RWPE2 (cell line): ENCODE measurements around the gene CNGA2.

Source experiments
- ATAC-seq: fragments of 200-7000 bp; cut with Tn5 transposase; 3 replicates; pipeline ENCODE4 v1.9.1; 2021; ENCODE audit warnings: low read depth
- DNase-seq: peaks from one replicate; pipeline ENCODE4 v3.0.0-alpha.2; 2020; ENCODE audit warnings: low spot score
- H3K27ac ChIP-seq: fragments of 450-650 bp; 2 replicates; pipeline ENCODE4 v1.5.1; 2017; ENCODE audit warnings: mild to moderate bottlenecking; ENCODE audit not compliant: poor library complexity, severe bottlenecking
- H3K27me3 ChIP-seq: fragments of 250-450 bp; sonication (Bioruptor Pico); 2 replicates; pipeline ENCODE4 v1.5.1; 2021; ENCODE audit warnings: mild to moderate bottlenecking, moderate library complexity; ENCODE audit not compliant: insufficient read depth, poor library complexity, severe bottlenecking
- H3K36me3 ChIP-seq: fragments of 250-450 bp; sonication (Bioruptor Pico); 2 replicates; pipeline ENCODE4 v1.5.1; 2020; ENCODE audit warnings: low read depth, mild to moderate bottlenecking, moderate library complexity
- H3K4me1 ChIP-seq: fragments of 250-450 bp; sonication (Bioruptor Pico); 2 replicates; pipeline ENCODE4 v1.5.1; 2021; ENCODE audit warnings: mild to moderate bottlenecking, moderate library complexity; ENCODE audit not compliant: insufficient read depth, poor library complexity, severe bottlenecking
- H3K4me3 ChIP-seq: fragments of 250-450 bp; sonication (Bioruptor Pico); 2 replicates; pipeline ENCODE4 v1.5.1; 2021; ENCODE audit warnings: mild to moderate bottlenecking, moderate library complexity; ENCODE audit not compliant: severe bottlenecking
- H3K9me3 ChIP-seq: fragments of 250-450 bp; sonication (Bioruptor Pico); 2 replicates; pipeline ENCODE4 v1.5.1; 2021; ENCODE audit warnings: mild to moderate bottlenecking, moderate library complexity; ENCODE audit not compliant: severe bottlenecking
- CTCF ChIP-seq: fragments of 450-650 bp; IDR thresholded peaks from one replicate; pipeline ENCODE4 v1.5.1; 2017; ENCODE audit warnings: mild to moderate bottlenecking, moderate library complexity; ENCODE audit not compliant: poor library complexity, severe bottlenecking

The CNGA2 gene

DNA sequence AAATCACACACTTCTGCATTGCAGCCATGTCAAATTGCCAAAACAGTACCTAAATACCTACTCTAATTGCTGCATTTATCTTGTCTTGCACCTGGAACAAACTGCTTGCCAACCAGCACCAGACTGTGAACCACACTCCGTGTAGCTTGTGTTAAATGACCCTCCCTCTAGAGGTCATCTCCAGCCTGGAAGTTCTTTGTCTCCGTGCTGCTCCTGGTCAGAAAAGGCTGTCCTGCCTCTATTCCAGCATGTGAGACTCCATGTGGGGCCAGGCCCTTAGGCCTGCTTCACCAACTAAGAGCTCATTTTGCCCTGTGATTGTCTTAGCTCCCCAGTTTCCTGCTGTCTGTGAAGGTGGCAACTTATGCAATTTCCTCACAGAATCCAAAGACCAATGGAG lies 28.3 kb downstream of the CNGA2 start:
- no peak overlapping the region for H3K27ac ChIP-seq
- ATAC-seq (no peak), DNase-seq (no peak)
- no peaks in the 10 kb centered on the region for H3K27me3 ChIP-seq
- no peak overlapping the region for H3K4me3 ChIP-seq
- H3K4me1 ChIP-seq = no peaks in the 10 kb centered on the region
- TF ChIP-seq CTCF = no peak
- H3K36me3 ChIP-seq = no peaks in the 10 kb centered on the region
- no peaks in the 10 kb centered on the region for H3K9me3 ChIP-seq

- H3K27ac ChIP-seq = no peak overlapping the region
- ATAC-seq (no peak), DNase-seq (no peak)
- H3K9me3 ChIP-seq = no peaks in the 10 kb centered on the region
- no peaks in the 10 kb centered on the region for H3K4me1 ChIP-seq
- no peak for TF ChIP-seq CTCF
- no peak overlapping the region for H3K4me3 ChIP-seq
- no peaks in the 10 kb centered on the region for H3K27me3 ChIP-seq
- no peaks in the 10 kb centered on the region for H3K36me3 ChIP-seq
Observed at GRCh38 chrX:151763711-151764110, 29.2 kb downstream of the CNGA2 start.

DNA sequence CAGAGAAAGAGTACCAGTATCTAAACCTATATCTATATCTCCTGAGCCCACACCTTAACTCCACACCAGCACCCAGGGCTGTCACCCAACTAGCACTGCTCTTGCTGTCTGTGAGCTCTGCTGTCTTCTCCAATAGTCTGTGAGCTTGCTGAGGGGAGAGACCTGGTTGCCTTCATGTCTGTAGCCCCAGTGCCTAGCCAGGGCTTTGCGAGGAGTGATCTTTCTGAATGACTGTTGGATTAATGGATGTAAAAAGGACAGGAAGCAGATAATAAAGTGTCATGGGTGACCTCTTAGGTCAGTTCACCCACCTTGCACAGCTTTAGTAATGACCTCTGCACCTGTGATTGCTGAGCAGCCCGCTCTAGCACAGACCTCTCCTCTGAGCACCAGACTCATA lies 30.5 kb downstream of the CNGA2 start:
- no peak for TF ChIP-seq CTCF
- Histone ChIP-seq H3K4me1 (no peaks in the 10 kb centered on the region), H3K36me3 (no peaks in the 10 kb centered on the region), H3K4me3 (no peak overlapping the region), H3K9me3 (no peaks in the 10 kb centered on the region), H3K27ac (no peak overlapping the region), H3K27me3 (no peaks in the 10 kb centered on the region)
- ATAC-seq = no peak
- DNase-seq = no peak

- no peak for ATAC-seq
- H3K27me3 ChIP-seq = no peaks in the 10 kb centered on the region
- no peaks in the 10 kb centered on the region for H3K36me3 ChIP-seq
- H3K4me1 ChIP-seq = no peaks in the 10 kb centered on the region
- no peak overlapping the region for H3K27ac ChIP-seq
- DNase-seq = no peak
- H3K9me3 ChIP-seq = no peaks in the 10 kb centered on the region
- no peak for TF ChIP-seq CTCF
- no peak overlapping the region for H3K4me3 ChIP-seq
Observed at GRCh38 chrX:151771726-151772125, 37.2 kb downstream of the CNGA2 start.

DNA sequence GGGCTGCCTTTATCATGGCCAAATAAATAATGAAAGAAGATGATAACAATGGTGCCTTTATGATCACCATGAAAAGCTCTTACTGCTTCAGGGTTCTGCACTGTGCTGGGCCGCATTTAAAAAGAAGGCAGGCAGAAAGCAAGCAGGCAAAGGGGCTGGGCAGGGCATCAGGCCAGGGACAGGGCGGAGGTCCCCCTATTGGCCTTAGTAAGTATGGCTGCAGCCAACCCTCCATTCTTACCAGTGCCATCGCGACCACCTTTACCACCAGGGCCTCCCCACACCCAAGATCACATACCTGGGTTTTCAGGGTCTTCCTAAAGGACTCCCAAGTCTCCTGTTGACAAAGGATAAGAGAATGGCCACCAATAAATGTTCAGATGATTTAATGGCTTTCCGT lies 38.9 kb downstream of the CNGA2 start:
- H3K27me3 ChIP-seq = no peaks in the 10 kb centered on the region
- no peak overlapping the region for H3K27ac ChIP-seq
- no peak for ATAC-seq
- no peak for DNase-seq
- H3K9me3 ChIP-seq = no peaks in the 10 kb centered on the region
- no peaks in the 10 kb centered on the region for H3K36me3 ChIP-seq
- TF ChIP-seq CTCF = no peak
- H3K4me3 ChIP-seq = no peak overlapping the region
- H3K4me1 ChIP-seq = no peaks in the 10 kb centered on the region
